GM12891 (cell line): ENCODE results near the gene GOLM1.

Experiments
- DNase-seq: peaks from one replicate; pipeline ENCODE4 v3.0.0; 2011; ENCODE audit warnings: low spot score; ENCODE audit not compliant: insufficient read length
- FAIRE-seq: peaks from 2 replicates; lab custom pipeline; 2011; peaks lifted over from hg19 to GRCh38; lab: Jason Lieb, UNC
- PAX5 ChIP-seq: IDR thresholded peaks from 2 replicates; pipeline ENCODE4 v1.6.1; 2011; ENCODE audit warnings: low read length, moderate library complexity, mild to moderate bottlenecking; ENCODE audit not compliant: insufficient read depth, severe bottlenecking
- POLR2A ChIP-seq: IDR thresholded peaks from 2 replicates; pipeline ENCODE4 v1.6.1; 2011; ENCODE audit warnings: low read depth, low read length, control low read depth
- POLR2AphosphoS5 ChIP-seq: IDR thresholded peaks from 2 replicates; pipeline ENCODE4 v1.6.1; 2011; ENCODE audit warnings: low read depth, low read length, control low read depth
- POU2F2 ChIP-seq: IDR thresholded peaks from 2 replicates; pipeline ENCODE4 v1.6.1; 2011; ENCODE audit warnings: low read depth, mild to moderate bottlenecking, control low read depth, low read length, moderate library complexity
- SPI1 ChIP-seq: IDR thresholded peaks from 2 replicates; pipeline ENCODE4 v1.6.1; 2011; ENCODE audit warnings: low read depth, low read length, control low read depth
- TAF1 ChIP-seq: IDR thresholded peaks from 2 replicates; pipeline ENCODE4 v1.6.1; 2011; ENCODE audit warnings: low read depth, low read length, control low read depth

The GOLM1 gene

DNA sequence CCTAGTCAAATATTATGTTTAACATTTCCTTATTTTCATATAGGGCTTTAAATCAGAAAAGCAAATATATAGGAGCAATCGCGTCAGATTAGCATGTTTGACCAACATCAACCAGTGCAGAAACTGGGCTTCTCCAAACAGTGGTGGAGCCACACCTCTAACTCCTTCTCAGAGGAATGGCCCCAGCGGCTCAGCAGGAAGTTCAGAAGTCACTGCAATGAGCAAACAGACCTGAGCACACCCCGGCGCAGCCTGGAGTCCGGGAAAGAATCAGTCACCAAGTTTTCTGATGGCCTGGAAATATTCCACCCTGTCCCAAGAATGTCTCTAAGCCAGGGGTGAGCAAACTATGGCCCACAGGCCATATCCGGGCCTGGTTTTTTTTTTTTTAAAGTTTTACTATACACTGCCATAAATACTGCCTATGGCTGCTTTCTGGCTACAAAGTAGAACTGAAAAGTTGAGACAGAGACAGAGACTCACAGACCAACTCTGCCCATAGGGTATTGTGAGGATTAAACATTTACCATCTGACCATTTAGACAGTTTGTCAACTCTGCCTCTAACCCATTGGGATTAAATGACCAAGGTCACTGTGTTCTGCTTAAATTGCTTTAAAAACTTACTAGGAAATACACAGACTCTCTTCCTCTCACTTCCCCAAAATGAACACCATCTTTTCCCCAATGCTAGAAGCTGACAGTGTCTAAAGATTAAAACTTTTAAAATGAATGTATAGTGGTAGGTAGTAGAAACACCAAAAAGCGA, 5.4 kb downstream of the GOLM1 start:
- DNase-seq (no peak), FAIRE-seq (peak; percentile 51)
- TF ChIP-seq PAX5 (no peak), SPI1 (peak; percentile 83)

DNA sequence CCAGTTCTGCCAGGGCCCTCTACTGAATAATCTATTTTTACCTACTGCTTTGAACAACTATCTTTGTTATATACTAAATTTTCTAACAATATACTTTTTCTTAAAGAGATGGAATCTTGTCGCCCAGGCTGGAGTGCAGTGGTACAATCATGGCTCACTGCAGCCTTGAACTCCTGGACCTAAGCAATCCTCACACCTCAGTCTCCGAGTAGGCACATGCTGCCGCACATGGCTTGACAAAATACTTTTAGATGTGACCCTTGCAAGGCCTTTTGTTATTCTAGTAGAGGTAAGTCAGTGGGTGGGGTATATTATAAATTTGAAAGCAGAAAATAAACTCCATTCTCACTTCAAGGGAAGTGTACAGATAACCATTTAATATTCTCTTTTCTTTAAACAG, 7.9 kb downstream of the GOLM1 start:
- no peak for FAIRE-seq

DNA sequence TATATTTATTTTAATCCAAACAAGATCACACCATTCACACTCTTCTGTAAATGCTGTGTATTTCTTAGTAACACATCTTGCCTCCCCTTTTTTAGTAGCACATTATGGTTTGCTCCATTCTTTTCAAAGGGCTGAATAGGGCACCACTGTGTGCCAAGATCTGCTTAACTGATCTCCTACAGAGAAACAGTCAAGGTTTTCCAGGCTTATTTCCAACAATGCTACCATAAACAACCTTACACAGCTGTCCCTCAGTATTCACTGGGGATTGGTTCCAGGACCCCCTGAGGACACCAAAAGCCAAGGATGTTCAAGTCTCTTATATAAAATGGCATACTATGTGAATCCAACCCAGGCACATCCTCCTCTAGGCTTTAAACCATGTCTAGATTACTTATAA, 16.5 kb downstream of the GOLM1 start:
- DNase-seq (no peak), FAIRE-seq (no peak)
- no peak for TF ChIP-seq TAF1
- no peak for TF ChIP-seq SPI1
- no peak for TF ChIP-seq PAX5
- TF ChIP-seq POLR2AphosphoS5: no peak
- TF ChIP-seq POLR2A: no peak
- no peak for TF ChIP-seq POU2F2

More for the DNA sequence above, 7.9 kb downstream of the GOLM1 start:
- no peak for DNase-seq
- TF ChIP-seq PAX5 (no peak), SPI1 (no peak), POLR2A (no peak), POLR2AphosphoS5 (no peak), POU2F2 (no peak), TAF1 (no peak)

DNA sequence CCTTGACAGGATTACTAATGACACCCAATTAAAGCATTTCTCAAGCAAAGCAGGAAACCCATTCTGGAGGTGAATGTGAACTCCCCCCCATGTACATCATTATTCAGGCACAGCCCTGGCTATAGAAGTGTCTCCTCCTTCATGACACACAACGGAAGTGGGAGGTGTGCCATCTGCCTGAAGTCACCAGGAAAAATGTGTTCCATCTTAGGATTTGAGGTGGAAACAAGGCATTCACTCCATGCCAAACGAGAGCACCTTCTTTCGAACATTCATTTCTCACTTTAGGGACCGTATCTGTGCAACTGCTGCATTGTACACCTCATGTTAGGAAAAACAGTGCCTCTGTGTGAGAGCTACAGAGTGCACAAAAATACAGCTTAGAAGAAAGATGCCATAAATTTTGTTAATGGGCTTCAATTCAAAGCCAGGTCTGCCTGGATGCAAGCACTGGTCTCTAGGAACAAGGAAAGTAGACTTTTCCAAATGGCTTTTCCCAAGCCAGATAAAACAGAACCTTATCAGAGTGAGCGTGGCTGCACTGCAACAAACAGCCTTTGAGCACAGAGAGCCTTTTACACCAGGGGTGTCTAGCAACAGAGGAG, 19.4 kb downstream of the GOLM1 start:
- no peak for DNase-seq
- TF ChIP-seq SPI1 (no peak), POLR2AphosphoS5 (no peak), POLR2A (no peak), PAX5 (no peak), TAF1 (no peak), POU2F2 (no peak)
- no peak for FAIRE-seq

DNA sequence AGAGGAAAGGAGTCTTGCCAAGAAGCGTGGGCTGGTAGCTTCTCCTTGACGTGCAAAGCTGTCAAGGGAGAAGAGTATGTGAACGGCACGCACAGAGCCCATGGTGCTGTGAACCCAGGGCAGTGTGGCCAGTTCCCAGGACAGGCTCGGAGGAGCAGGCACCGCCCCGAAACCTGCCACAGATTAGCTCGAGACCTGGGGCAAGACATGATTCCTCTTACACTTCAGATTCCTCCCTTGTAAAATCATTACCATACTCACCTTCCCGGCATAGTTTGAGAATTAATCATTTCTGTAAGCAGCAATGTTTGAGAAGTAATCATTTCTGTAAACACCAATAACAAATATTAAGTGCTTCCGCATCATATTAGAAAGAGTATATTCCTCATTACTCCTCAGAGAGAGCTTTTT, 19.9 kb downstream of the GOLM1 start:
- no peak for DNase-seq
- no peak for FAIRE-seq
- TF ChIP-seq POLR2A: no peak
- TF ChIP-seq POLR2AphosphoS5: no peak
- TF ChIP-seq SPI1: no peak
- no peak for TF ChIP-seq TAF1
- TF ChIP-seq POU2F2: no peak
- no peak for TF ChIP-seq PAX5

DNA sequence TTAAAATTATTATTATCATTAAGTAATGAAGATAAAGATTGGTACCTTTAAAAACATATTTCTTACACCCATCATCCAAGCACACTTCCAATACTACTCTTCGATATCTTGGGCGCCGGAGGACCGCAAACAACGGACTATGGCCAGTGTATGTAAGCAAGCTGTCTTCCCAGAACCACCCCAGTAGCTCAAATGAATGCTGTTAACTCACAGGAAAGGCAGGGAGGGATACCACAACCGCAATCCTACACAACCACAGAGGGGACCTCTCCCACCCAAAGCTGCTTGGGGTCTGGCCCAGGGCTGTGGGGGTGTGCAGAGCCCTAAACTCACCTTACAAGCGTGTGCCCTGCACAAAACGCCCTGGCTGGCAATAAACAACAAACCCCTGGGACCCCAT, 20.6 kb downstream of the GOLM1 start:
- TF ChIP-seq POLR2A (no peak), POU2F2 (no peak), POLR2AphosphoS5 (no peak), PAX5 (no peak), SPI1 (no peak), TAF1 (no peak)
- no peak for DNase-seq
- no peak for FAIRE-seq

DNA sequence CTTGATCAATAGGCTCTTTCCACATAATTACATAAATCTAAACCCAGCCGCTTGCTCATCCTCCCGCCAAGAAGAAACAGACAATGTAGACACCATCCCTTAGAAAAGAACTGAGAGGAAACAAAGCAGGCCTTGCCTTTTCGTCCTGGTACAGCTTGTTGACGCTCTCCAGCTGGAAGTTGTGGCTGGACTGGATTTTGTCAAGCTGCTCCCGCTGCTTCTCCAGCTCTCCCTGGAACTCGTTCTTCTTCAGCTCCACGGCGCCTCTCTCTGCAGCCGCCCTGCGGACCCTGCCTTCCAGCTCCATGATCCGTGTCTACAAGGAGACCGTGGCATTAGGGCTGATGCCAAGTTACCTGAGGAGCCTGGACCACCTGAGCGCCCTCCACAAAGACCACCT, 22.1 kb downstream of the GOLM1 start:
- DNase-seq (no peak), FAIRE-seq (no peak)
- no peak for TF ChIP-seq SPI1
- TF ChIP-seq POLR2AphosphoS5: no peak

DNA sequence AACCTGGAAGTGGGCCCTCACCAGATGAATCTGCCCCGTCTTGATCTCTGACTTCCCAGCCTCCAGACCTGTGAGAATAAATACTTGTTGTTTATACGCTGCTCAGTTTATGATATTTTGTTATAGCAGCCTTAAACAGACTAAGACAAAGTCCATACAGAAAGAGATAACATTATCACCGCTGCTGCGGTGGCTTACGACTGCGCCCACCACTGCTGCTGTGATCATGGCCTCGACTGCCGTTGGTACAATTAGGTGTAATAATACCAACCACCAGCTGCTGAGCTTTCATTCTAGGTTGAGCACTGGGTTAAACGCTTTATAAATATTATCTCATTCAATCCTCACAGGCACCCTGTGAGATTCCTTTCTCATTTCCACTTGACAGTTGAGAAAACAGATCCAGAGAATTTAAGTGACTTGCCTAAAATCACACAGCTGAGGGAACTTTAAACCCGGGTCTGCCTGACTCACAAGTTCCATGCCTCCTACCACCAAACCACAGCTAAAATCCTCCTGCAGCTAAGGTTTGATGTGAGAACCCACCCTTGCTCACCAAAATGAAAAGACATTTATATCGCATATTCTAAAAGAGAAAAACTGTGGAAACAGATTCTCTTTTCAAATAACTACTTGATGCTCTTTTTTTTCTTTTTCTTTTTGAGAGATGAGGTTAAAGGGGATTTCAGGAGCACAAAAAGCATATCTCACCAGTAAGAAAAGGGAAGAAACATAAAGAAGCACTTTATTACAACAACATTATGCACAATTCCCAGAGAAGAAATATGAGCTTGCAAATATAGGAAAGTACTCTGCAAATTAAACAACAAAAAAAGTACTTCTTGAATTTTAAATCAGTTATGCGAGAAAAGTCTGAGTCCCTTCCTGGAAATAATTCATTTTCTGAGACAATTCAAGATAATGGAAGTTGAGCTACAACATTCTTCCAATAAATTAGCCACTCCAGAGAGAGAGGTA, 23.9 kb downstream of the GOLM1 start:
- TF ChIP-seq POLR2A: no peak
- no peak for TF ChIP-seq TAF1
- no peak for TF ChIP-seq POLR2AphosphoS5
- no peak for TF ChIP-seq POU2F2
- TF ChIP-seq SPI1: no peak
- no peak for TF ChIP-seq PAX5
- FAIRE-seq (no peak), DNase-seq (no peak)

DNA sequence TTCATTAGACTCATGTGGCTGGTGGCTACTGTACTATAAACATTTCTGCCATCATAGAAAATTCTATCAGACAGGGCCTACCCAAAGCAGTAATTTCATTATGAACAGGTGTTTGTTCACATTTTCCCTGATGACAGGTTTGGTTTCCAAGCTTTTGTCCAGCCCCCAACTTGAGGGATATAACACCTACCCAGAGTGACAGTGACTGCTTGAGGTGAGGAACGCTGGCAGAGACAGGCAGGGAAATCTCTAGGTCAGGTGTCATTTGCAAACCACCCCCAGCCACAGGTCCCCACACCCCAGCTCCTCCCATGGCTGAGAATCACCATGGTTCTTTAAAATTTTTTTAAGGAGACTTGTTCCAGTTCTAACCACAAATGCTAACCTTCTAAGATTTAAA, 25.5 kb downstream of the GOLM1 start:
- no peak for FAIRE-seq
- DNase-seq: no peak
- TF ChIP-seq SPI1: no peak
- TF ChIP-seq POLR2AphosphoS5: no peak
- TF ChIP-seq PAX5: no peak
- no peak for TF ChIP-seq TAF1
- TF ChIP-seq POU2F2: no peak

DNA sequence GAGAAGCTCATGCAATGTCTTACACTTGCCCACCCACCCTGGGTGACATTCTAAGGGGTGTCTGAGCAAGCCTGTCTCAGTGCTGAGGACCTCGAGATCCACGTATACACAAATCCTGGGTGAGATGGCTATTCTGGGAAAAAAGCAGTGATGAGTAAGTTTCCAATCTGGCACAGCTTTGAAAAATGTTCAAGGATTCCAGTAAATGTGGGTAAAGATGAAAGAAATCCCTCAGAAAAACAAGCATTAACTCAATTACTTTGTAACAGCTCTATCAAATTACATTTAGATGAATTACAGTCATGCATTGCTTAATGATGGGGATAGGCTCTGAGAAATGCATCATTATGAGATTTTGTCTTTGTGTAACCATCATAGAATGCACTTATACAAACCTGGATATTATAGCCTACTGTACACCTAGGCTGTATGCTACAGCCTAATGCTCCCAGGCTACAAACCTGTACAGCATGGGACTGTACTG, 26.9 kb downstream of the GOLM1 start:
- FAIRE-seq (no peak), DNase-seq (no peak)
- TF ChIP-seq TAF1: no peak
- no peak for TF ChIP-seq PAX5
- no peak for TF ChIP-seq POLR2AphosphoS5
- TF ChIP-seq POU2F2: no peak
- TF ChIP-seq POLR2A: no peak
- no peak for TF ChIP-seq SPI1
